Stimulated activated CD4-positive, alpha-beta T cell treated with anti-CD3 and anti-CD28 coated beads, Interleukin-12 subunit alpha, Interleukin-12 subunit beta, amount 100 ng/mL, for 48 hours (primary cell): ENCODE data around the gene ANKDD1A.
A peak's percentile ranks its signal among the peaks of the same experiment; 100 is the strongest.

ENCODE experiments used
- DNase-seq, 3 donors: peaks; one replicate each; pipeline ENCODE4 v3.0.0-alpha.2; 2020; ENCODE audit warnings: low read depth in 2 of 3, low spot score in 1 of 3

ANKDD1A gene

GRCh38 chr15:64960153-64960552 is 48.5 kb downstream of the ANKDD1A start:
- DNase-seq, result no peak

GRCh38 chr15:64961013-64961412 is 49.3 kb downstream of the ANKDD1A start:
- DNase-seq, result no peak

- no peak for DNase-seq
Measured at GRCh38 chr15:64969401-64969800, 57.7 kb downstream of the ANKDD1A start.

GRCh38 chr15:64970698-64971097 is 59.0 kb downstream of the ANKDD1A start:
- DNase-seq, result no peak

GRCh38 chr15:64975390-64975789 is 63.7 kb downstream of the ANKDD1A start:
- no peak for DNase-seq

- DNase-seq, result no peak
Measured at GRCh38 chr15:64979252-64979710, 67.6 kb downstream of the ANKDD1A start.

GRCh38 chr15:64981812-64982431 is 70.2 kb downstream of the ANKDD1A start:
- DNase-seq, result no peak

- DNase-seq, result no peak
Measured at GRCh38 chr15:64982472-64982871, 70.8 kb downstream of the ANKDD1A start.

- no peak for DNase-seq
Measured at GRCh38 chr15:64985366-64986033, 73.8 kb downstream of the ANKDD1A start.

GRCh38 chr15:64987136-64987535 is 75.4 kb downstream of the ANKDD1A start:
- DNase-seq, result no peak

GRCh38 chr15:64989416-64990167 is 77.9 kb downstream of the ANKDD1A start, which contains the start of gene SPG21:
SPG21 (minus strand) TSS chr15:64989914; CDS start chr15:64983569, 6,345 bp downstream.
- peak; percentile 82 to 92 (median 89) for DNase-seq

- no peak for DNase-seq
Measured at GRCh38 chr15:64990168-64990470, 78.4 kb downstream of the ANKDD1A start.

GRCh38 chr15:64991536-64992135 is 79.9 kb downstream of the ANKDD1A start:
- DNase-seq, result no peak

- DNase-seq, result no peak
Measured at GRCh38 chr15:64993290-64993689, 81.6 kb downstream of the ANKDD1A start.

GRCh38 chr15:64997066-64997465 is 85.4 kb downstream of the ANKDD1A start:
- no peak for DNase-seq

- no peak for DNase-seq
Measured at GRCh38 chr15:64997745-64998375, 86.2 kb downstream of the ANKDD1A start.

GRCh38 chr15:65004993-65005392 is 93.3 kb downstream of the ANKDD1A start:
- no peak for DNase-seq

- no peak for DNase-seq
Measured at GRCh38 chr15:65006876-65007275, 95.2 kb downstream of the ANKDD1A start.
